Mesothelial cell of epicardium (in vitro differentiated cells): ENCODE measurements around the gene FZD7. TPM values are rescaled to one million over a fixed set of nuclear protein-coding genes. Genes with fewer than 3 reads are reported as not detected.

Experiments
- DNase-seq, 2 experiments: peaks; one replicate each; pipeline ENCODE4 v3.0.0; 2021; ENCODE audit warnings: low spot score in 2 of 2; ENCODE audit not compliant: unreplicated experiment in 2 of 2
- H3K27ac Mint-ChIP-seq: 2 replicates; pipeline ENCODE4 v1.8.0; 2021; ENCODE audit warnings: mixed read lengths
- H3K27me3 Mint-ChIP-seq: 2 replicates; pipeline ENCODE4 v1.8.0; 2021; ENCODE audit warnings: low read depth, mixed read lengths
- H3K36me3 Mint-ChIP-seq: 2 replicates; pipeline ENCODE4 v1.8.0; 2021; ENCODE audit warnings: mixed read lengths
- H3K4me1 Mint-ChIP-seq: 2 replicates; pipeline ENCODE4 v1.8.0; 2021; ENCODE audit warnings: mixed read lengths
- H3K4me3 Mint-ChIP-seq: 2 replicates; pipeline ENCODE4 v1.8.0; 2021; ENCODE audit warnings: mild to moderate bottlenecking, moderate library complexity, mixed read lengths
- H3K9me3 Mint-ChIP-seq: 2 replicates; pipeline ENCODE4 v1.8.0; 2021; ENCODE audit warnings: mixed read lengths
- total RNA-seq: library from RNA; stranded (reverse); gene quantifications from 3 replicates; pipeline ENCODE4 v1.2.1, GENCODE V29; 2021
- TF ChIP-seq, protein P1 (sequence below): fragments of 200-600 bp; sonication (generic); IDR thresholded peaks from one replicate; pipeline ENCODE4 v1.5.0; 2021; ENCODE audit warnings: antibody characterized with exemption; ENCODE audit not compliant: unreplicated experiment

Gene FZD7
- total RNA-seq, 1 donor from 2014 or later, result 132 TPM

DNA sequence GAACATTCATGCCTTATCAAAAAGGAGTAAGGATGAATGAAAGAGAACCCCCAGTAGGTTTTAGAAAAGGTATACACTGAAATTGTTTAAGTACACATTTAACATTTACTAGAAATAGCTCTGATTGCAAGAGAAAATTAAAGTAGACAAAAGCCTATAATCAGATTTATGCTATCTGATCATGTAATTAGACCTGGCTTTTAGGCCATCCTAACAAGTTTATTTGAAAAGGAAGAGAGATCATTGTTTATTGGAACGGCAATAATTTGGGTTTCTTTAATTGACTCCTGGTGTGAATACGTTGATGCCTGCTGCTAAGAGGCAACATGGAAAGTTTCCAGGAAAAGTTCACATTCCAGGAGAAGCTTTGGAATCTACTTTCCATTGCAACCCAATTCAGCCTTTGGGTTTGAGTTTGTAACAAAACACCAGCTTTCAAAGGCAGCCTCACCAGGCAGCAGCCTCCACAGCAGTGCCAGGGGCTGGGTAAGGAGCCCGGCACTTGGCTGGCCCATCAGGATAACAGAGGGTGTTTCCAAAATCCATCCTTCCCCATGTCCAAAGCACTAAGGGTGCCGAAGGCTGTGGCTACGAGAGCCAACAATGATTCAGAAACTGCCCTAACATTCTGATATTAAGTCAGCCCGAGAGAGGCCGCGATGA lies 18.0 kb downstream of the FZD7 start:
- no peaks in the 10 kb centered on the region for H3K9me3 Mint-ChIP-seq
- H3K36me3 Mint-ChIP-seq, result no peaks in the 10 kb centered on the region
- TF ChIP-seq, protein P1, sequence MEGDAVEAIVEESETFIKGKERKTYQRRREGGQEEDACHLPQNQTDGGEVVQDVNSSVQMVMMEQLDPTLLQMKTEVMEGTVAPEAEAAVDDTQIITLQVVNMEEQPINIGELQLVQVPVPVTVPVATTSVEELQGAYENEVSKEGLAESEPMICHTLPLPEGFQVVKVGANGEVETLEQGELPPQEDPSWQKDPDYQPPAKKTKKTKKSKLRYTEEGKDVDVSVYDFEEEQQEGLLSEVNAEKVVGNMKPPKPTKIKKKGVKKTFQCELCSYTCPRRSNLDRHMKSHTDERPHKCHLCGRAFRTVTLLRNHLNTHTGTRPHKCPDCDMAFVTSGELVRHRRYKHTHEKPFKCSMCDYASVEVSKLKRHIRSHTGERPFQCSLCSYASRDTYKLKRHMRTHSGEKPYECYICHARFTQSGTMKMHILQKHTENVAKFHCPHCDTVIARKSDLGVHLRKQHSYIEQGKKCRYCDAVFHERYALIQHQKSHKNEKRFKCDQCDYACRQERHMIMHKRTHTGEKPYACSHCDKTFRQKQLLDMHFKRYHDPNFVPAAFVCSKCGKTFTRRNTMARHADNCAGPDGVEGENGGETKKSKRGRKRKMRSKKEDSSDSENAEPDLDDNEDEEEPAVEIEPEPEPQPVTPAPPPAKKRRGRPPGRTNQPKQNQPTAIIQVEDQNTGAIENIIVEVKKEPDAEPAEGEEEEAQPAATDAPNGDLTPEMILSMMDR, result no peak
- H3K4me1 Mint-ChIP-seq, result peaks cover 30% of the 10 kb centered on the region
- no peak for DNase-seq
- no peak overlapping the region for H3K4me3 Mint-ChIP-seq
- no peak overlapping the region for H3K27ac Mint-ChIP-seq
- peaks cover 5% of the 10 kb centered on the region for H3K27me3 Mint-ChIP-seq

DNA sequence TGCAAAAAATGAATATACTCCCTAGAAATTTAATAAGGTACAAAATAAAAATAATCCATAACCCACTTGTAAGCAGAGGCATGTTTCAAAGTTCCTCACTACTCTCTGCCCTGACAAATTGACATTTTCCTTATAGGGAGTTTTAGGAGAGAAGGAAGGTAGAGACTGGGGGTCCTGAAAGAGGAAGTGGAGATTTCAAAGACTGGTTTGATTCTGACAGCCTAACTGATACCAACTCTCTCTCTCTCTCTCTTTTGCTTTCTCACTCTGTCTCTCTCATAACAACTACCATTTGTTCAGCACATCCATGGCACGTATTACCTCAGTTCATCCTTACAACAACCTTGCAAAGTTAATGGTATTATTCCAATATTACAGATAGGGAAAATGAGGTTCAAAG lies 18.6 kb downstream of the FZD7 start:
- Mint-ChIP-seq H3K4me3 (no peak overlapping the region), H3K27ac (no peak overlapping the region), H3K9me3 (no peaks in the 10 kb centered on the region), H3K27me3 (peaks cover 5% of the 10 kb centered on the region), H3K4me1 (peaks cover 31% of the 10 kb centered on the region), H3K36me3 (no peaks in the 10 kb centered on the region)
- TF ChIP-seq, protein P1, result no peak
- no peak for DNase-seq

DNA sequence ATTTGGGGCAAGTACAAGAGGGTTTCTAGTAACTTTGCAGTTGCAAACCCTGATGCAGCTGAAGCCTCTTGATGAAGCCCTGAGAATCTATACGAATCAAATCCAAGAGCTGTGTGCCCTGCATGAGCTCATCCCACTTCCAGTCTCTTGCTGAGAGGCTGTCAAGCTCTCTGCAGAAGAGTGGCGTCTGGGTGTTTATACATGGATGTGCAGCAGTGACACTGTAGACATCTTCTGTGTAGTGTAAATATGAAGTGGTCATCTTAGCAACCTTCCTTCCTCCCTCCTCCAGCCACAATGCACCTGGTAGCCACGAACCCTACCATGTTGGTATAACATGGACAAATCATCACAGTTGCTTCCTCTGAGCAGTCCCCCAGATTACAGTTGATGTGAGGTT lies 21.0 kb downstream of the FZD7 start:
- TF ChIP-seq, protein P1, result no peak
- Mint-ChIP-seq H3K9me3 (no peaks in the 10 kb centered on the region), H3K27me3 (peaks cover 5% of the 10 kb centered on the region), H3K4me1 (peaks cover 29% of the 10 kb centered on the region), H3K27ac (no peak overlapping the region), H3K36me3 (no peaks in the 10 kb centered on the region), H3K4me3 (no peak overlapping the region)
- DNase-seq, result no peak

DNA sequence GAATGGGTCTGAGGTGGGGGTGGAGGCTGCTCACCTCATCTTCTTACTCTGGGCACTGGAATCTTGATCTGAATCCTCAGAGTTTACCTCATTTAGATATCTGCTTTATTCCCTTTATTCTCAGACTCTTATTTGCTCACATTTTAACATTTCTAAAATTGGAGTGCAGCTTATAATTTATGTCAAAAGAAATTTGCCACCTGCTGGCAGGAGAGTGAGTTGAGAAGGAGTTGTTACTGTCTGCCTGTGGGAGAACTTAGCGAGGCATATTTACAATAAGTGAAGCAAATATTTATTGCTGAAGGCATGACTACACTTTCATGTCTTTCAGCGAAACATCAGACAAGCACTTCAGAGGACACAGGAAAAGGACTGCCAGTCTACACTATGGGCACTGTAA lies 23.0 kb downstream of the FZD7 start:
- H3K27me3 Mint-ChIP-seq, result peaks cover 5% of the 10 kb centered on the region
- no peak for DNase-seq
- H3K4me1 Mint-ChIP-seq, result peaks cover 14% of the 10 kb centered on the region
- TF ChIP-seq, protein P1, result no peak
- H3K4me3 Mint-ChIP-seq, result no peak overlapping the region
- H3K36me3 Mint-ChIP-seq, result no peaks in the 10 kb centered on the region
- no peak overlapping the region for H3K27ac Mint-ChIP-seq
- no peaks in the 10 kb centered on the region for H3K9me3 Mint-ChIP-seq

DNA sequence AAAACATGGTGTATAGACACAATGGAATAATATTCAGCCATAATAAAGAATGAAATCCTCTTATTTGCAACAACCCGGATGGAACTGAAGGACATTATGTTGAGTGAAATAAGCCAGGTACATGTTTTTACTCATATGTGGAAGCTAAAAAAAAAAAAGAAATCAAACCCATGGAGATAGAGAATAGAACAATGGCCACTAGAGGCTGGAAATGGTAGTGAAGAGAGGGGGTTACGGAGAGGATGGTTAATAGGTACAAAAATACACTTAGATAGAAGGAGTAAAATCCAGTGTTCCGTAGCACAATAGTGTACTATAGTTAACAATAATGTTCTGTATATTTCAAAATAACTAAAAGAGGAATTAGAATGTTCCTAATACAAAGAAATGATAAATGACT lies 26.6 kb downstream of the FZD7 start:
- Mint-ChIP-seq H3K4me3 (no peak overlapping the region), H3K9me3 (no peaks in the 10 kb centered on the region), H3K27me3 (no peaks in the 10 kb centered on the region), H3K36me3 (no peaks in the 10 kb centered on the region), H3K4me1 (peaks cover 24% of the 10 kb centered on the region), H3K27ac (no peak overlapping the region)
- TF ChIP-seq, protein P1, result no peak
- DNase-seq, result no peak

DNA sequence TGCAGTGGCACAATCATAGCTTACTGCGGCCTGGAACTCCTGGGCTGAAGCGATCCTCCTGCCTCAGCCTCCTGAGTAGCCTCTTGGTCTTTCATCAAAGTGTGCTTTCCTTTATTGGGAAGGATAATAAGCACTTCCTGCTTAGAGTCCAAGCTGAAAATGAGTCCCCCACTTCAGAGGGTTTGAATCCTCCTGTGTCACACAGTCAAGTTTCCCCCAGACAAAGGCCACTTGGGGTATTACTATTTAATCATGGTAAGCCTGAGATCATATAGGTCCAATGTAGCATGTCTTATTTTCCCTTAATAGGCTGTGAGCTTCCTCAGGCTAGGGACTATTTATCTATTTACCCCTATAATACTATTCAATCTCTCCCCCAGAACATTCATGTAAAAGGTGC lies 28.0 kb downstream of the FZD7 start:
- Mint-ChIP-seq H3K36me3 (no peaks in the 10 kb centered on the region), H3K27ac (no peak overlapping the region), H3K27me3 (no peaks in the 10 kb centered on the region), H3K4me1 (peaks cover 24% of the 10 kb centered on the region), H3K9me3 (no peaks in the 10 kb centered on the region), H3K4me3 (no peak overlapping the region)
- DNase-seq, result no peak
- TF ChIP-seq, protein P1, result no peak
